ENCODE measurements around the gene MARS1. TPM values are rescaled to one million over a fixed set of nuclear protein-coding genes. Genes with fewer than 3 reads are reported as not detected.
"Not testable (repeated sequence)": the region's sequence is repeated elsewhere in the genome, so short reads cannot be mapped to it uniquely, and the experiment has no call there.

MARS1 gene
- total RNA-seq, 1 donor from 2014 or later, result 351 TPM

GRCh38 chr12:57439762-57440266, 48.1 kb upstream of the MARS1 start:
- no peaks in the 10 kb centered on the region for H3K36me3 ChIP-seq (ENCODE audit: insufficient read depth, low read length)
- H4K20me1 ChIP-seq (ENCODE audit: insufficient read depth, low read length), result no peaks in the 10 kb centered on the region
- H3K9ac ChIP-seq (ENCODE audit: low read length), result no peak overlapping the region
- Mint-ChIP-seq H3K4me1 (ENCODE audit: low read depth, unreplicated experiment) (peaks cover 2% of the 10 kb centered on the region), H3K9me3 (ENCODE audit: unreplicated experiment) (no peaks in the 10 kb centered on the region), H3K4me3 (ENCODE audit: unreplicated experiment) (no peak overlapping the region), H3K36me3 (ENCODE audit: low read depth, unreplicated experiment) (no peaks in the 10 kb centered on the region), H3K27me3 (ENCODE audit: low read depth, unreplicated experiment) (peaks cover 6% of the 10 kb centered on the region), H3K27ac (ENCODE audit: unreplicated experiment) (no peak overlapping the region)
- no peak overlapping the region for H2AFZ ChIP-seq (ENCODE audit: low read depth, low read length)
- FAIRE-seq (no peak), DNase-seq (ENCODE audit: low read depth) (no peak)
- no peak overlapping the region for H3K27ac ChIP-seq (ENCODE audit: low read depth, low read length)
- no peaks in the 10 kb centered on the region for H3K9me3 ChIP-seq (ENCODE audit: insufficient read depth, low read depth, low read length)
- no peaks in the 10 kb centered on the region for H3K27me3 ChIP-seq (ENCODE audit: insufficient read depth, low read length)
- H3K4me2 ChIP-seq (ENCODE audit: low read length), result no peak overlapping the region
- no peaks in the 10 kb centered on the region for H3K4me1 ChIP-seq (ENCODE audit: insufficient read depth, low read length)
- TF ChIP-seq EZH2 (IDR thresholded peaks at IDR 0.05; ENCODE audit: insufficient read depth, low read length) (no peak), CTCF (IDR thresholded peaks at IDR 0.05; ENCODE audit: insufficient read depth, low read depth, low read length) (no peak)
- H3K79me2 ChIP-seq (ENCODE audit: insufficient read depth, low read length), result no peaks in the 10 kb centered on the region
- H3K4me3 ChIP-seq (ENCODE audit: insufficient read depth, low read depth, low read length), result no peak overlapping the region

- H2AFZ ChIP-seq (ENCODE audit: low read depth, low read length); H3K9ac ChIP-seq (ENCODE audit: low read length); H3K4me3 Mint-ChIP-seq (ENCODE audit: unreplicated experiment); H3K4me1 Mint-ChIP-seq (ENCODE audit: low read depth, unreplicated experiment); H3K36me3 Mint-ChIP-seq (ENCODE audit: low read depth, unreplicated experiment); H3K27ac ChIP-seq (ENCODE audit: low read depth, low read length); DNase-seq (ENCODE audit: low read depth); H3K9me3 ChIP-seq (ENCODE audit: insufficient read depth, low read depth, low read length); FAIRE-seq; H3K36me3 ChIP-seq (ENCODE audit: insufficient read depth, low read length); H3K4me3 ChIP-seq (ENCODE audit: insufficient read depth, low read depth, low read length); H3K4me2 ChIP-seq (ENCODE audit: low read length); H3K27me3 ChIP-seq (ENCODE audit: insufficient read depth, low read length); H3K79me2 ChIP-seq (ENCODE audit: insufficient read depth, low read length); H3K4me1 ChIP-seq (ENCODE audit: insufficient read depth, low read length); H3K27ac Mint-ChIP-seq (ENCODE audit: unreplicated experiment); H4K20me1 ChIP-seq (ENCODE audit: insufficient read depth, low read length); H3K27me3 Mint-ChIP-seq (ENCODE audit: low read depth, unreplicated experiment); H3K9me3 Mint-ChIP-seq (ENCODE audit: unreplicated experiment): not testable (repeated sequence)
Observed at GRCh38 chr12:57441393-57441792, 46.5 kb upstream of the MARS1 start.

DNA sequence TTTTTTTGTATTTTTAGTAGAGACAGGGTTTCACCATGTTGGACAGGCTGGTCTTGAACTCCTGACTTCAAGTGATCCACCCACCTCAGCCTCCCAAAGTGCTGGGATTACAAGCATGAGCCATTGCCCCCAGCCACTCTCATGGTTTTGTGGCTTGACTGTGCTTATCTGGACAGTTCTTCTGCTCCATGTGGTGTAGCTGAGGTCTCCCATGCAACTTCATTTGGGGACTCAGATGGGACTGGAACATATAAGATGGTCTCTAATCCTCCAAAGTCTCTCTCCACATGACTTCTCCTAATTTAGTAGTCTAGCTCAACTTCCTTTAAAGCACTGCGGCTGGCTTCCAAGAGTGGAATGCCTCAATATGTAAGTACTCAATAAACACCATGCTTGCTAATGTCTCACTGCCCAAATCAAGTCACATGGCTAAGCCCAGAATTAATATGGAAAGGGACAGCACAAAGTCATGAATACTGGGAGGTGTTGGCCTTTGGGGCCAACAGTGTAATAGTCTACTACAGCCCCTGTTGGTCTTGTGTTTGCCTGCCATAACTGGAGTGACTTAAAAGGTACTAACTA, 45.9 kb upstream of the MARS1 start:
- no peaks in the 10 kb centered on the region for H4K20me1 ChIP-seq (ENCODE audit: insufficient read depth, low read length)
- H3K4me1 ChIP-seq (ENCODE audit: insufficient read depth, low read length), result no peaks in the 10 kb centered on the region
- no peak for FAIRE-seq
- Mint-ChIP-seq H3K27me3 (ENCODE audit: low read depth, unreplicated experiment) (peaks cover 6% of the 10 kb centered on the region), H3K36me3 (ENCODE audit: low read depth, unreplicated experiment) (no peaks in the 10 kb centered on the region), H3K9me3 (ENCODE audit: unreplicated experiment) (no peaks in the 10 kb centered on the region), H3K4me1 (ENCODE audit: low read depth, unreplicated experiment) (peaks cover 2% of the 10 kb centered on the region), H3K27ac (ENCODE audit: unreplicated experiment) (no peak overlapping the region), H3K4me3 (ENCODE audit: unreplicated experiment) (no peak overlapping the region)
- H2AFZ ChIP-seq (ENCODE audit: low read depth, low read length), result no peak overlapping the region
- no peak for TF ChIP-seq EZH2 (IDR thresholded peaks at IDR 0.05; ENCODE audit: insufficient read depth, low read length)
- no peak for TF ChIP-seq CTCF (IDR thresholded peaks at IDR 0.05; ENCODE audit: insufficient read depth, low read depth, low read length)
- no peak overlapping the region for H3K4me2 ChIP-seq (ENCODE audit: low read length)
- H3K36me3 ChIP-seq (ENCODE audit: insufficient read depth, low read length), result no peaks in the 10 kb centered on the region
- no peaks in the 10 kb centered on the region for H3K9me3 ChIP-seq (ENCODE audit: insufficient read depth, low read depth, low read length)
- no peaks in the 10 kb centered on the region for H3K79me2 ChIP-seq (ENCODE audit: insufficient read depth, low read length)
- DNase-seq (ENCODE audit: low read depth), result no peak
- no peak overlapping the region for H3K9ac ChIP-seq (ENCODE audit: low read length)
- no peaks in the 10 kb centered on the region for H3K27me3 ChIP-seq (ENCODE audit: insufficient read depth, low read length)
- H3K4me3 ChIP-seq (ENCODE audit: insufficient read depth, low read depth, low read length), result no peak overlapping the region
- no peak overlapping the region for H3K27ac ChIP-seq (ENCODE audit: low read depth, low read length)

GRCh38 chr12:57444337-57444736, 43.5 kb upstream of the MARS1 start:
- H3K79me2 ChIP-seq (ENCODE audit: insufficient read depth, low read length); H4K20me1 ChIP-seq (ENCODE audit: insufficient read depth, low read length); H3K4me3 Mint-ChIP-seq (ENCODE audit: unreplicated experiment); H3K27ac ChIP-seq (ENCODE audit: low read depth, low read length); H3K4me1 Mint-ChIP-seq (ENCODE audit: low read depth, unreplicated experiment); FAIRE-seq; H2AFZ ChIP-seq (ENCODE audit: low read depth, low read length); H3K9ac ChIP-seq (ENCODE audit: low read length); H3K9me3 ChIP-seq (ENCODE audit: insufficient read depth, low read depth, low read length); H3K27ac Mint-ChIP-seq (ENCODE audit: unreplicated experiment); H3K4me1 ChIP-seq (ENCODE audit: insufficient read depth, low read length); H3K4me3 ChIP-seq (ENCODE audit: insufficient read depth, low read depth, low read length); H3K9me3 Mint-ChIP-seq (ENCODE audit: unreplicated experiment); H3K36me3 Mint-ChIP-seq (ENCODE audit: low read depth, unreplicated experiment); DNase-seq (ENCODE audit: low read depth); H3K36me3 ChIP-seq (ENCODE audit: insufficient read depth, low read length); H3K4me2 ChIP-seq (ENCODE audit: low read length); H3K27me3 ChIP-seq (ENCODE audit: insufficient read depth, low read length); H3K27me3 Mint-ChIP-seq (ENCODE audit: low read depth, unreplicated experiment): not testable (repeated sequence)
